ENCODE data around the gene TMEM39B. TPM values are rescaled to one million over a fixed set of nuclear protein-coding genes. Genes with fewer than 3 reads are reported as not detected.
"Not testable (repeated sequence)": the region's sequence is repeated elsewhere in the genome, so short reads cannot be mapped to it uniquely, and the experiment has no call there.

The TMEM39B gene
- polyA plus RNA-seq, 1 donor from 2014 or later: 18.1 TPM

GRCh38 chr1:32086381-32086780 is 13.6 kb downstream of the TMEM39B start:
- H3K79me2 ChIP-seq (replicated peaks; ENCODE audit: insufficient read depth, low read length); H2AFZ ChIP-seq (ENCODE audit: low read depth, low read length); H3K36me3 ChIP-seq (ENCODE audit: insufficient read depth, low read length); H3K27me3 ChIP-seq (ENCODE audit: insufficient read depth, low read depth, low read length); H3K4me2 ChIP-seq (ENCODE audit: low read length); H3K9me3 ChIP-seq (ENCODE audit: low read length); H3K4me3 ChIP-seq (ENCODE audit: low read length); H3K27ac ChIP-seq (ENCODE audit: low read length); H3F3A ChIP-seq (ENCODE audit: insufficient read depth, low read length, poor library complexity, severe bottlenecking); H4K20me1 ChIP-seq (ENCODE audit: insufficient read depth); H3K9ac ChIP-seq (ENCODE audit: low read length); H3K9me2 ChIP-seq (ENCODE audit: insufficient read depth, low read length): not testable (repeated sequence)

- Histone ChIP-seq H2AFZ (ENCODE audit: low read depth, low read length) (no peak overlapping the region), H3K4me2 (ENCODE audit: low read length) (no peak overlapping the region), H3K79me2 (replicated peaks; ENCODE audit: insufficient read depth, low read length) (no peaks in the 10 kb centered on the region), H3K27me3 (ENCODE audit: insufficient read depth, low read depth, low read length) (no peaks in the 10 kb centered on the region), H3K36me3 (ENCODE audit: insufficient read depth, low read length) (peaks cover 3% of the 10 kb centered on the region), H3F3A (ENCODE audit: insufficient read depth, low read length, poor library complexity, severe bottlenecking) (no peaks in the 10 kb centered on the region), H3K4me3 (ENCODE audit: low read length) (no peak overlapping the region), H4K20me1 (ENCODE audit: insufficient read depth) (no peaks in the 10 kb centered on the region), H3K9me3 (ENCODE audit: low read length) (no peaks in the 10 kb centered on the region), H3K27ac (ENCODE audit: low read length) (no peak overlapping the region), H3K9ac (ENCODE audit: low read length) (no peak overlapping the region), H3K9me2 (ENCODE audit: insufficient read depth, low read length) (no peaks in the 10 kb centered on the region)
- TF ChIP-seq EP300 (conservative IDR thresholded peaks at IDR 0.05; ENCODE audit: poor library complexity, severe bottlenecking) (no peak), CTCF (IDR thresholded peaks at IDR 0.05; ENCODE audit: poor library complexity, severe bottlenecking) (no peak), EZH2 (IDR thresholded peaks at IDR 0.05; ENCODE audit: borderline replicate concordance, insufficient read depth, low read length, poor library complexity, severe bottlenecking) (no peak), REST (IDR thresholded peaks at IDR 0.05; ENCODE audit: borderline replicate concordance) (no peak), SMC3 (conservative IDR thresholded peaks at IDR 0.05; ENCODE audit: poor library complexity) (no peak)
Measured at GRCh38 chr1:32091176-32091575, 18.4 kb downstream of the TMEM39B start.

GRCh38 chr1:32091591-32091990 is 18.9 kb downstream of the TMEM39B start:
- Histone ChIP-seq H3K9me2 (ENCODE audit: insufficient read depth, low read length) (no peaks in the 10 kb centered on the region), H3F3A (ENCODE audit: insufficient read depth, low read length, poor library complexity, severe bottlenecking) (no peaks in the 10 kb centered on the region), H2AFZ (ENCODE audit: low read depth, low read length) (no peak overlapping the region), H3K79me2 (replicated peaks; ENCODE audit: insufficient read depth, low read length) (no peaks in the 10 kb centered on the region), H3K9ac (ENCODE audit: low read length) (no peak overlapping the region), H4K20me1 (ENCODE audit: insufficient read depth) (no peaks in the 10 kb centered on the region), H3K4me3 (ENCODE audit: low read length) (no peak overlapping the region), H3K27me3 (ENCODE audit: insufficient read depth, low read depth, low read length) (no peaks in the 10 kb centered on the region), H3K27ac (ENCODE audit: low read length) (no peak overlapping the region), H3K4me2 (ENCODE audit: low read length) (no peak overlapping the region), H3K9me3 (ENCODE audit: low read length) (no peaks in the 10 kb centered on the region), H3K36me3 (ENCODE audit: insufficient read depth, low read length) (peaks cover 4% of the 10 kb centered on the region)
- TF ChIP-seq REST (IDR thresholded peaks at IDR 0.05; ENCODE audit: borderline replicate concordance) (no peak), EZH2 (IDR thresholded peaks at IDR 0.05; ENCODE audit: borderline replicate concordance, insufficient read depth, low read length, poor library complexity, severe bottlenecking) (no peak), MXI1 (conservative IDR thresholded peaks at IDR 0.05; ENCODE audit: poor library complexity, severe bottlenecking) (no peak), SMC3 (conservative IDR thresholded peaks at IDR 0.05; ENCODE audit: poor library complexity) (no peak), TAF1 (IDR thresholded peaks at IDR 0.05; ENCODE audit: low read depth) (no peak), EP300 (conservative IDR thresholded peaks at IDR 0.05; ENCODE audit: poor library complexity, severe bottlenecking) (no peak), CTCF (IDR thresholded peaks at IDR 0.05; ENCODE audit: poor library complexity, severe bottlenecking) (no peak), RAD21 (conservative IDR thresholded peaks at IDR 0.05) (no peak), POLR2AphosphoS5 (IDR thresholded peaks at IDR 0.05) (no peak)
